ENCODE data around the gene SPTLC2. TPM values are rescaled to one million over a fixed set of nuclear protein-coding genes. Genes with fewer than 3 reads are reported as not detected.
"Not testable (repeated sequence)": the region's sequence is repeated elsewhere in the genome, so short reads cannot be mapped to it uniquely, and the experiment has no call there.

SPTLC2 gene
- total RNA-seq, 1 experiment from 2014 or later = 15.8 TPM

GRCh38 chr14:77590845-77591485, 25.5 kb downstream of the SPTLC2 start:
- no peaks in the 10 kb centered on the region for H3K27me3 Mint-ChIP-seq (ENCODE audit: insufficient read depth, unreplicated experiment)
- no peaks in the 10 kb centered on the region for H3K9me3 Mint-ChIP-seq (ENCODE audit: unreplicated experiment)
- POLR2A ChIA-PET = no interaction called here
- H3K4me3 Mint-ChIP-seq (ENCODE audit: unreplicated experiment) = peak overlapping the region; percentile 64
- peak overlapping the region; percentile 64 for H3K27ac Mint-ChIP-seq (ENCODE audit: low read depth, unreplicated experiment)
- peaks cover 23% of the 10 kb centered on the region for H3K4me1 Mint-ChIP-seq (ENCODE audit: insufficient read depth, unreplicated experiment)
- peak; percentile 25 for DNase-seq (ENCODE audit: unreplicated experiment)
- CTCF ChIA-PET = interaction anchor here (0.6 kb wide), 1 partner anchor 44 kb away, joined by 3 read pairs; no protein-coding TSS in a partner anchor
- no peak for TF ChIP-seq CTCF (IDR thresholded peaks at IDR 0.05; ENCODE audit: unreplicated experiment)
- BruUV-seq (replicated peaks) = no TSS peak
- intact Hi-C loops (cut with micrococcal nuclease) = no loop called here
- peaks cover 12% of the 10 kb centered on the region for H3K36me3 Mint-ChIP-seq (ENCODE audit: insufficient read depth, unreplicated experiment)

DNA sequence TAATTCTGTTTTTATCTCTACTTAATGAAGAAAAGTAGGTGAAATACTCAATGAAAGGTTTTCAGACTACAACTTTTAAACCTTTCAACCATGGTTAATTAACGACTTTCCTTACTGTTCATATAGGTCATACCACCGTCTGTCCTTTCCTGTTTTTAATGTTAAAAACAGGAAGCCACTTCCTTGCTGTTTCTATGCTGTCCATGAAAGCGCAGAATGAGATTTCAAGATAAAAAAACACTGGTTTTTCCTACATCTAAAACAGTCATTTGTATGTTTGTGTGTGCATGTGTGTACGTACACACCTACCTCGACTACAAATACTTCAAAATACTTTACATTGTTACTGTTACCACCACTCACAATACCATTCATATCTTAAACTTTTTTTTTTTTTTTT, 27.3 kb downstream of the SPTLC2 start:
- no peaks in the 10 kb centered on the region for H3K27me3 Mint-ChIP-seq (ENCODE audit: insufficient read depth, unreplicated experiment)

DNA sequence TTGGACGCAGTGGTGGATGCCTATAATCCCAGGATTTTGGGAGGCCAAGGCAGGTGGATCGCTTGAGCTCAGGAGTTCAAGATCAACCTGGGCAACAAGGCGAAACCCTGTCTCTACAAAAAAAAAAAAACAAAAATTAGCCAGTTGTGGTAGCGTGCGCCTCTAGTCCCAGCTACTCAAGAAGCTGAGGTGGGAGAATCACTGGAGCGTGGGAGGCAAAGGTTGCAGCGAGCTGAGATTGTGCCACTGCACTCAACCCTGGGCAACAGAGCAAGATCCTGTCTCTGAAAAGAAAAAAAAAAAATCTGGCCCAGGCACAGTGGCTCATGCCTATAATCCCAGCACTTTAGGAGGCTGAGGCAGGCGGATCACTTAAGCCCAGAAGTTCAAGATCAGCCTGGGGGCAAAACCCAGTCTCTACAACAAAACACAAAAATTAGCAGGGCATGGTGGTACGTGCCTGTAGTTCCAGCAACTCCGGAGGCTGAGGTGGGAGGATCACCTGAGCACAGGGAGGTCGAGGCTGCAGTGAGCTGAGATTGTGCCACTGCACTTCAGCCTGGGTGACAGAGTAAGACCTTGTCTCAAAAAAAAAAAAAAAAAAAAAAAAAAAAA, 27.9 kb downstream of the SPTLC2 start:
- intact Hi-C loops (cut with micrococcal nuclease); POLR2A ChIA-PET; H3K27me3 Mint-ChIP-seq (ENCODE audit: insufficient read depth, unreplicated experiment); H3K9me3 Mint-ChIP-seq (ENCODE audit: unreplicated experiment); DNase-seq (ENCODE audit: unreplicated experiment); BruUV-seq (replicated peaks); H3K4me3 Mint-ChIP-seq (ENCODE audit: unreplicated experiment); H3K36me3 Mint-ChIP-seq (ENCODE audit: insufficient read depth, unreplicated experiment); CTCF ChIA-PET; H3K27ac Mint-ChIP-seq (ENCODE audit: low read depth, unreplicated experiment): not testable (repeated sequence)
- peaks cover 13% of the 10 kb centered on the region for H3K4me1 Mint-ChIP-seq (ENCODE audit: insufficient read depth, unreplicated experiment)

More for the DNA sequence above, 27.3 kb downstream of the SPTLC2 start:
- no peak overlapping the region for H3K27ac Mint-ChIP-seq (ENCODE audit: low read depth, unreplicated experiment)
- no peak for TF ChIP-seq CTCF (IDR thresholded peaks at IDR 0.05; ENCODE audit: unreplicated experiment)
- CTCF ChIA-PET = interaction anchor here (0.6 to 0.7 kb wide), 2 partner anchors 24 to 162 kb away, joined by 4 to 5 read pairs; no protein-coding TSS in a partner anchor
- POLR2A ChIA-PET = interaction anchor here (0.7 kb wide), 1 partner anchor 466 kb away, joined by 5 read pairs; no protein-coding TSS in a partner anchor
- no peak for DNase-seq (ENCODE audit: unreplicated experiment)
- H3K4me1 Mint-ChIP-seq (ENCODE audit: insufficient read depth, unreplicated experiment) = peaks cover 18% of the 10 kb centered on the region
- H3K36me3 Mint-ChIP-seq (ENCODE audit: insufficient read depth, unreplicated experiment) = peaks cover under 1% of the 10 kb centered on the region
- intact Hi-C loops (cut with micrococcal nuclease) = no loop called here
- H3K4me3 Mint-ChIP-seq (ENCODE audit: unreplicated experiment) = no peak overlapping the region
- no peaks in the 10 kb centered on the region for H3K9me3 Mint-ChIP-seq (ENCODE audit: unreplicated experiment)
- no TSS peak for BruUV-seq (replicated peaks)

- H3K9me3 Mint-ChIP-seq (ENCODE audit: unreplicated experiment) = no peaks in the 10 kb centered on the region
- no peak overlapping the region for H3K4me3 Mint-ChIP-seq (ENCODE audit: unreplicated experiment)
- no peak overlapping the region for H3K27ac Mint-ChIP-seq (ENCODE audit: low read depth, unreplicated experiment)
- no peak for DNase-seq (ENCODE audit: unreplicated experiment)
- intact Hi-C loops (cut with micrococcal nuclease) = no loop called here
- TF ChIP-seq CTCF (IDR thresholded peaks at IDR 0.05; ENCODE audit: unreplicated experiment) = no peak
- CTCF ChIA-PET = interaction anchor here (0.6 to 0.7 kb wide), 2 partner anchors 35 to 344 kb away, joined by 3 read pairs; no protein-coding TSS in a partner anchor
- no peaks in the 10 kb centered on the region for H3K4me1 Mint-ChIP-seq (ENCODE audit: insufficient read depth, unreplicated experiment)
- no peaks in the 10 kb centered on the region for H3K36me3 Mint-ChIP-seq (ENCODE audit: insufficient read depth, unreplicated experiment)
- POLR2A ChIA-PET = interaction anchor here (0.6 kb wide), 1 partner anchor 28 kb away, joined by 5 read pairs; no protein-coding TSS in a partner anchor
- H3K27me3 Mint-ChIP-seq (ENCODE audit: insufficient read depth, unreplicated experiment) = no peaks in the 10 kb centered on the region
- no TSS peak for BruUV-seq (replicated peaks)
These were observed 31.1 kb downstream of the SPTLC2 start for GRCh38 chr14:77585385-77585784.

Measured in MCF 10A (cell line).